GM19455 (cell line): ENCODE measurements around the gene UTS2R.
"Not testable (repeated sequence)": the region's sequence is repeated elsewhere in the genome, so short reads cannot be mapped to it uniquely, and the experiment has no call there.

Experiments used
- ATAC-seq: cut with Tn5 transposase; IDR thresholded peaks from one replicate; pipeline ENCODE4 v1.9.1; 2021; ENCODE audit not compliant: unreplicated experiment

Gene UTS2R

DNA sequence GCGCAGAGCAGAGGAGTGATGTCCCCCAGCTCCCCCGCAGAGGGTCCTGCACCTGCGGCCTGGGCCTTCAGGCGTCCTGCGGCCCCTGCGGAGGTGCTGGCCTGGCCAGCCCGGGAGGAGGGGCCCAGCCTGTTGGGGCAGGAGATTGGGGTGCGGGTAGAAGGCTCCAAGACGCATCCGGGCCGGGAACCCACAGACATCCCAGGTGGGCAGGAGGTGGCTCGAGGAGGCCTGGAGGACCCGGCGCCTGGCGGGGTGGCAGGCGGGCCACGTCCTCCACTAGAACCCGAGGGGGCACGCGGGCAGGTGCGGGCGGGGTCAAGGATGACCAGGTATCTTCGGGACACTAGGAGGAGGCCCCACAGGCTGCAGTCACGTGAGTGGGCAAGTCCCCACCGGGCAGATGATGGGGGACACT lies 37.4 kb upstream of the UTS2R start:
- no peak for ATAC-seq

DNA sequence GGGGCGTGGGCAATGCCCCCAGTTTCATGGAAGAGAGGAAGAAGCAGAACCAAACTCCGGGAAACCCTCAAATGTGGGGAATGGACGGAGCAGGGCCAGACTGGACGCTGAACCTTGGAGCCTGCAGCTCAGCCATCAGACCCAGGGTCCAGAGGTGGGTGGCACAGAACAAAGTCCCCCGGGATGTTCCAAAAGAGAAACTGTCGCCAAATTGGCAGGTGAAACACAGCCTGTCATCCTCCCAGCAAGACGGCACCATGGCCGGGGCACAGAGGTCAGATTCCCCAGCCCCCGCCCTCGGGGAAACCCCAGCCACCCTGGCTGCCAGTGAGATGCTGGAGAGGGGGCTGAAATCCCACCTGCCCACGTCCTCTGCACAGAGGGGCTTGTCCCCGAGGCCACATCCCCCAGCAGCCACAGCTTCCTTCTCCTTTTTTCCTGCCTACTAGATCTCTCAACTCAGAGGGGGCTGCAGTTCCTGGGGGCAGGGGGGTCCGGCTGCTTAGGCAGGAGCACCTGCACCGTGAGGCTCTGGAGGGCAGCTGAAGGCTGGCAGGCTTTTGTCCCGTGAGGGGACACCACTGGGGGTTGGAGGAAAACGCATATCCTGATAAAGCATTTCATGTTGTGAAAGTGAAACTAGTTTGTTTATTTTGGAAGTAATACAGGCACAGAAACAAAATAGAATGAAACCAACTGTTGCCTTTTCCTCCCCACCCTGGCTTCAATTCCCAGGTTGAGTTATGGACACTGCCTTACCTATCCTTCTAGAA lies 36.8 kb upstream of the UTS2R start:
- ATAC-seq = no peak

DNA sequence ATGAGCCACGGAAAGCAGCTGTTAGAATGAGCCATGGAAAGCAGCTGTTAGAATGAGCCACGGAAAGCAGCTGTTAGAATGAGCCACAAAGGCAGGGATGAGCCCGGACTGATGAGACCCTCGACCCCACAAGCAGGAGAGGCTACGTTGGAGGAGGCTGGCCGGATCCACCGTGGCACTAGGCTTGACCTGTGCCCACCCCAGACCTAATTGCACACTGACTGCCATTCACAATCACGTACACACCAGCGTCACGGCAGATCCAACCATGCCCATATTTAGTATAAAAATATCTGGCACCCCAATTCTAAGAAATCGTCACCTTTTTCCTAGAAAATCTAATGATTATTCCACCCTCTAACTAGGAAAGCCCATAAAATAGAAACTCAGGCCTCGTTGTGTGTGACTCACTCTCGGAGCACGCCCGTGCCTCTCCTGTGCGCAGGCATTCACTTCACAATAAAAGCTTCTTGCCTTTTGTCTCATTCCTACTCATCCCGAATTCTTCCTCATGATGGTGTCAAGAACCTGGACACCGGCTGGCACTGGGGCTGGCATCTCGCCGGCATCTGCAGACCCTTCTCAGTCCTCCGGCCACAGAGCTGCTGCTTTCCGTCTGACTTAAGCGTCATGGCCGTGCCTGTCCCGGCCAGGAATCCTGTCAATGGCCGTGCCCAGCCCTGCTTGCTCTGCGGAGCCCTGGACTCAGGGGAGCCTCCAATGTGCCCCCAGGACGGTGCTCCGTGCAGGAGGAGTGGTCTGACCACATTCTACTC lies 32.5 kb upstream of the UTS2R start:
- ATAC-seq = no peak

DNA sequence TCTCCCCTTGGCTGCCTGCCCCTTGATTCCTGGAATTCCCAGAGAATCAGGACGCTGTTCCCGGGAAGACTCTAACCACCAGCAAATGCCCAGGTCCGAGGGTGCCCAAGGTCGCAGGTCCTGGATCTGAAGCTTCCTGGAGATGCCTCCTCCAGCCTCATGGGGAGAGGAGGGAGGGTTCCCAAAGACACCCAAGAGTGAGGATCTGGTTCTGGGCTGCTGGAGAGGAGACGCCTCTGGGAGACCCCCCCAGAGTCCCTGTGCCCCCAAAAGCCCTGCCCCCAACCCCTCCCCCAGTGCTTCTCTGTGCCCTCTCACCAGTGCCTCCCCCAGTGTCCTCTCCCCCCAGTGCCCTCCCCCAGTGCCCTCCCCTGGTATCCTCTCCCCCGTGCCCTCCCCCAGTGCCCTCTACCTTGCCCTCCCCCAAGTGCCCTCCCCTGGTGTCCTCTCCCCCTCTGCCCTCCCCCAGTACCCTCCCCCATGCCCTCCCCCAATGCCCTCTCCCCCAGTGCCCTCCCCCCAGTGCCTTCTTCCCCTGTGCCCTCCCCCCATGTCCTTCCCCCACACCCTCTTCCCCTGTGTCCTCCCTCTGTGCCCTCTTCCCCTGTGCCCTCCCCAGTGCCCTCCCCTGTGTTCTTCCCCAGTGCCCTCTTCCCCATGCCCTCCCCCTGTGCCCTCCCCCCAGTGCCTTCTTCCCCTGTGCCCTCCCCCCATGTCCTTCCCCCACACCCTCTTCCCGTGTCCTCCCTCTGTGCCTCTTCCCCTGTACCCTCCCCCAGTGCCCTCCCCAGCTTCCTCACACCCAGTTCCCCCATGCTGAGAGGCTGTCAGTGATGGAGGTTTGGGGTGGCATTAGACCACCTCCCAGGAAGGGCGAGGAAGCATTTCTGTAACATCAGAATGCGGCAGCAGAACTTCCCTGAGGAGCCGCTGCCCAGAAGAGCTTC lies 31.7 kb upstream of the UTS2R start:
- ATAC-seq = no peak

DNA sequence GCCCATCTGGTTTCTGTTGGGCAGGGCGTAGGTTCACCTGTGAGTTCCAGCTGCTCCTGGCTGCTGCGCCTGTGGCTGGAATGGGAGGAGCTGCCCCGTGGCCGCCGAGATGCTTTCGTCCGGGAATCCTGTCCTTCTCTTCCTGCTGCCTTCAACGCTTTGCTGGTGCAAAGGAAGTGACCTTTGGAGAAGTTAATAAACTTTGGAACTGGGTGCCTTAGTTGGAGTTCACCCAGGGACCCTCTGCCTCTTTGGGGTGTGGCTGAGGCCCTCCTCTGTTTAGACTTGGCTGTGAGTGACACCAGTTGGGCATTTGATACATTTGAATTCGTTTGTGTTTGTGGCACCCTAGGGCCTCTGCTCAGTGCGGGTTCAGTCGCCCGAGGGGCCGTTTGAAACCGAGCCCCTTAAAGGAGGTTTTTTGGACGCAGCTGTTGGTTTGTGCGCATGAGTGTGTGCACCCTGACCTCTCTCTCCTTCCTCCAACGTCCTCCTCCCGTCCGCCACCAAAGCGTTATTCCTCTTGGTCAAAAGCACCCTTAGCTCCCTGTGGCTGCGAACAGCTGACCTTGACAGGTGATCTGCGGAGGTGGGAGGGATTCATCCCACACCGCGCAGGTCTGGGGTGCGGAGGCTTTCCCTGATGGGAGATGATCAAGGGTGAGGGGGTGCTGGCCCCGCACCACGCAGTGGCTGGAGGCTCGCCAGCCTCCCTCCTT lies 29.0 kb upstream of the UTS2R start:
- ATAC-seq = no peak

DNA sequence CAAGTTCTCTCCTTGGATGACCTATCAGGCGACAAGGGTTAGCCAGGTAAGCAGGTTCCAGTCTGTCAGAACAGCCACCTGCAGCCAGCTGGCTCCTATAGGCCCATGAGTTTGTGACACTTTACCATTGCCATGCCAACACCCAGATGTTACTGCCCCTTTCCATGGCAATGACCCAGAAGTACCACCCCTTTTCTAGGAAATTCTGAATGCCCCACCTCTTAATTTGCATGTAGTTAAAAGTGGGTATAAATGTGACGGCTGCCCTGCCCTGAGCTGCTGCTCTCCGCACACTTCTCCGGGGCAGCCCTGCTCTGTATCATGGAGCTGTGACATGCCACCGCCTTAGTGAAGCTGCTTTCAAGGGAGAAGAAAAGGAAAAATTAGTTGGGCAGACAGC lies 28.0 kb upstream of the UTS2R start:
- no peak for ATAC-seq

DNA sequence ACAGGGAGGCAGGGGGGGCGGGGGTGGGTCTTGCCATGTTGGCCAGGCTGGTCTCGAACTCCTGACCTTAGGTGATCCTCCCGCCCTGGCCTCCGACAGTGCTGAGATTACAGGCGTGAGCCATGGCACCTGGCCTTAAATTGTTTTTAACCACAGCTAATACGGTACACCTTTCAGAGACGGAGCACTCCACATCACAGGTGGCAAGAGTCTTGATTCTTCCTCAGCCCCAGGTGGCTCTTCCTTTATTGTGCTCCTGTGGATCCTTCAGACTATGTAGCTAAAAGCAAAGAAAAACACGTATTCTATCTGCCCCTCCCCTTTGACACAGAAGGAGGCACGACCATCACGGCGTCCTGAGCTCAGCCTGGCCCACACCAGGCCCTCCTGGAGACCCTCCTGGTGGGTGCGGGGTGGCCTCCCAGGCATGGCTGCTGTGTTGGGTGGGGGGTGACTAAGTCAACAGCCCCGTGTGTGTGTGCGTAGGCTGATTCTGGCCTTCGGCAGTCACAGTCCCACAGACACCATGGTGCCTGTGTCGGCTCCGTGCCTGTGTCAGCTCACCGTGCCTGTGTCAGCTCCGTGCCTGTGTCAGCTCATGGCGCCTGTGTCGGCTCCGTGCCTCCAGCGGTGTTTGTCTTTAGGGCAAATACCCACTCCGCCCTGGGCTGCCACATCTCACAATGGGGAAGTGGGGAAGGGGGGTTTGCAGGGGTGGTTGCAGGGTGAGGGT lies 27.2 kb upstream of the UTS2R start:
- ATAC-seq = no peak

DNA sequence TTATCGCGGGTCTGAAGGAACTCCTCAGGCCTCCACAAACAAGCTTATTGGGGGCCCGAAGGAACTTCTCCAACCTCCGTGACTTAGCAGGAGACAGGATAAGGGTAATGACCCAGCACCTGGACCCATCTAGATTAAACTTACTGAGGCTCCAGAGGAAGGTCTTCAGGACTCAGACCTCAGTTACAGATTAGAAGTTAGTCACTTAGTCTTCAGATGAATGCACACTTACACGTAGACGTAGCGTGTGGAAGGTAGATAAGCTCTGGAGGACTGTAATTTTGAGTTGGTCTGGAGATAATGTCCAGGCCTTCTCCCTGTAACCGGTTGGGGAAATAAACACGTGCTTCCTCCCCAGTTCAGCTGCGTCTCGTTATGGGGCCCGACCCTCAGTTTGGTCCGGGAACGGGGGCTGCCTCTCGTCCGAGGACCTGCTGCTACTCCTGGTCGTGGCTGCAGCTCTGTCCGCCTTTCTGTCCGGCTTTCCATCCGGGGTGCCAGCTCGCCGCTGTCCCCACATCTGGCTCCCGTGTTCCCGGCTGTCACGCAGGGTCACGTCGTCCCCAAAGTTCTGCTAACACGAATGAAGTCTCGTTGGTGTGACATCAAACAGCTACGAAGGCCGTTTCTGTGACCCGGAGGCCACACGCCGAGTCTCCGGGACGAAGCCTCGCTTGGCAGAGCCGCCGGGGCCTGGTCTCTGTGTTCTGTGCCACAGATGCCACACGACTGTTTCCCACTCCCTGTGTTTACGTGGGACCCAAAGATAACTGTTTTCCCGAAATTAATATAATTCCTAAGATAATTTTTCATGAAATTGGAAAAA lies 26.2 kb upstream of the UTS2R start:
- no peak for ATAC-seq

DNA sequence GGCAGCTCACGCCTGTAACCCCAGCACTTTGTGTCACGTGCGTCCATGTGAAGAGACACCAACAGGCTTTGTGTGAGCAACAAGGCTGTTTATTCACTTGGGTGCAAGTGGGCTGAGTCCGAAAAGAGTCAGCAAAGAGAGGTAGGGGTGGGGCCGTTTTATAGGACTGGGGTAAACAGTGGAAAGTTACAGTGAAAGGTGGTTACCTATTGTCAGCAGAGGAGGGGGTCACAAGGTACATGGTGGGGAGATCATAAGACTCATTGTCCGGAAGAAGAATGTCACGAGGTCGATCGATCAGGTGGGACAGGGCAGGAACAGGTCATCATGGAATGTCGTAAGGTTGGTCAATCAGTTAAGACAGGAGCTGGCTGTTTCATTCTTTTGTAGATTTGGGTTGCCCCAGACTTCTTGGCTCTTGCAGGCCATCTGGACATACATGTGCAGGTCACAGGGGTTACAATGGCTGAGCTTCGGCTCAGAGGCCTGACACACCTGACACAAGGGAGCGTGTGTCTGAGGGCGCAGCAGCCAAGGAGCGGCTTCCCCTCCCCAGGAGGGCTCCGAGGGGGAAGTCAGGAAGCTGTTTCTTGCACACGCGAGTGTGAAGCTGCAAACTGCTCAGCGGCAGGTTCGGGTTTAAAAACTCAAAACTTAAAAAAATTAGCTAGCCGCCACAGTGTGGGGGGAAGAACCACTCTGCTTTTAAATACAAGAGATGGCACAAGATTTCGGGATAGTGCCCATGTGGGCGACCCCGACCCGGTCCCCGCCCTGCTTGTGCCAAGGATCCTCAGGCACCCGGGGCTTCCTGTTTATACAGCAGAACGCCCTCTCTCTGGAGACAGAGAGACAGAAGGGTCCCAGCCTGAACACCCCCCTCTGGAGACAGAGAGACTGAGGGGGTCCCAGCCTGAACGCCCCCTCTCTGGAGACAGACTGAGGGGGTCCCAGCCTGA lies 24.9 kb upstream of the UTS2R start:
- no peak for ATAC-seq

DNA sequence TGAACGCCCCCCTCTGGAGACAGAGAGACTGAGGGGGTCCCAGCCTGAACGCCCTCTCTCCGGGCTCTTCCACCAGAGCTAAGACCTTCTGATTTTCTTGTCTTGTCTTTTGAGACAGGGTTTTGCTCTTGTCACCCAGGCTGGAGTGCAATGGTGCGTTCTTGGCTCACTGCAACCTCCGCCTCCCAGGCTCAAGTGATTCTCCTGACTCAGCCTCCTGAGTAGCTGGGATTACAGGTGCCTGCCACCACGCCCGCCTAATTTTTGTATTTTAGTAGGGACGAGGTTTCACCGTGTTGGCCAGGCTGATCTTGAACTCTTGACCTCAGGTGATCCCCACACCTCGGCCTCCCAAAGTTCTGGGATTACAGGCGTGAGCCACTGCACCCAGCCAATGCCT lies 23.6 kb upstream of the UTS2R start:
- not testable (repeated sequence) for ATAC-seq

DNA sequence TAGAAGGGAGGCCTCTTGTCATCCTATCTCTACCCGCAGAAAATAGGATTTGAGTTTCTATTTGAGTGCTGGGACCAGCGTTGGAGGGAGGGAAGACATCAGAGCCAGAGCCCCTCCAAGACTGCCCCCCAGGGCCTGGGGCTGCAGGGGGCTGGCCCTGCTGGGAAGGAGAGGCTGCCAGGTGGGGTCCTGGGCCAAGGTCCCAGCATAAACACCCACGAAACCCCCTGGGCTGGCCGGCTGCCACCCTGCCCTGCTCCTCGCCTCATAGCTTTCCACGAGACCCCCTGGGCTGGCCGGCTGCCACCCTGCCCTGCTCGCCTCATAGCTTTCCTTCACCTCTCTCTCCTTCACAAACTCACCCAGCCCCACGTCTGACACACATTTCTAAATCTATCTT lies 23.1 kb upstream of the UTS2R start:
- ATAC-seq = no peak

DNA sequence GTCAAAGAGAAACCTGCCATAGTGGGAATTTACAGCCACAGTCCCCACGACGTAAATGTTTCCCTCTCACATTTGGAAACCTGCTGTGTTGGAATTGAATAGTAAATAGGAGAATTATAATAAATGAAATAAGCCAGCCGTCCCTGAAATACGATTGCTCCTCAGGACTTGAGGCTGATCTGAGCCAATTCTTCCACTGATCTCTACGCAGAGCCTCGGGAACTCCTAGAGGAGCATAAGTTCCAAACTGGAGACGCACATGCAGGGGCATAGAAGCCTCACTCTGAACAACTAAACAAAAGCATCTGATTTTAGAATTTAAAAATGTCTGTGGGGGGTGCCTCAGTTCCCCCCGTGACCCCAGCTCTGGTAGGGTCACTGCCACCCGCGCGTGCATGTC lies 22.7 kb upstream of the UTS2R start:
- no peak for ATAC-seq

DNA sequence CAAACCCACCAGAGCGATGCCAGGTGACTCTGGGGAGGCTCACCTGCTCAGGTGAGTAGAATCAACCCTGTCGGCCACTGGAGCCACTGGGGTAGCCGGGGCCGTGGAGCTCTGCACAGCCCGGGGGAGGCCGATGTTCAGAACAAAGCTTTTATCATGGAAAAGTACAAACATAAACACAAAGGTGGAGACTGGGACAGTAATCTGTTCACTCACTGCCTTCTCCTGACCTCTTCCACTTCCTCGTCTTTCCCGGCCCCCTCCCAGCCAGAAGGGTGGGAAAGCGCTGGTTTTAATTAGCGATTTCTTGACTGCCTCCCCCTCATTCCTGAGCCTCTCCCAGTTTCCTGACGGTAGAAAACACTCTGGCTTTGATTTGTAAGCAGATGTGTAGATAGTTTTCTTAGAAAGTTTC lies 22.3 kb upstream of the UTS2R start:
- ATAC-seq = no peak

DNA sequence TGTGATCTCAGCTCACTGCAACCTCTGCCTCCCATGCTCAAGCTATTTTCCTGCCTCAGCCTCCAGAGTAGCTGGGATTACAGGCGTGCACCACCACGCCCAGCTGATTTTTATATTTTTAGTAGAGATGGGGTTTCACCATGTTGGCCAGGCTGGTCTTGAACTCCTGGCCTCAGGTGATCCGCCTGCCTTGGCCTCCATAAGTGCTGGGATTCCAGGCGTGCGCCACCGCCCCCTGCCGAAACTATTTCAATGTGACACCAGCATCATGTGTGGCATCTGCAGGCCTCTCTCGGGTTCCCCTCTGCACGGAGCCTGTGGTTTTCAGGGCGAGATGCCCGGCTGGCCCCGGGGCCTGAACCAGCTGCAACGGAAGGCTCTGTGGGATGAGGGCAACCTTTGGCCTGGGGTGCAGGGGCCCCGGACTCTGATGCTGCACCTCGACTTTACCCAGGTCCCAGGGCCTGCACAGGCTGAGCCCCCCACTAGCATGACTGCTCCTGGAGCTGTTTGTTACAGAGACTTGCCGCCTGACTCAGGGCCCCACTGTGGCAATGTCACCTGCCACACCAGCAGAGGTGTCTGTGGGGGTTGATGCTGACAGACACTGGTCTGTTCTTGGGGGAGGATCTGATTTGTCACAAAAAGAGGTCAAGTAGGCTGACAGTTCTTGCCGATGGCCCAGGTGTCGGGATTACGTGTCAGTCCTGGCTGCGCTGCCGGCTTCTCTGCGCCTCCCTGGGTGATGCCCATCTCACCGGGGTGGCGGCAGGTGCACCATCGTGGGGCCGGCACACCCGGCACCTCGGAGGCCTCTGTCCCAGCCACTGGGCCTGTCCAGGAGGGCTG lies 21.2 kb upstream of the UTS2R start:
- ATAC-seq = no peak

DNA sequence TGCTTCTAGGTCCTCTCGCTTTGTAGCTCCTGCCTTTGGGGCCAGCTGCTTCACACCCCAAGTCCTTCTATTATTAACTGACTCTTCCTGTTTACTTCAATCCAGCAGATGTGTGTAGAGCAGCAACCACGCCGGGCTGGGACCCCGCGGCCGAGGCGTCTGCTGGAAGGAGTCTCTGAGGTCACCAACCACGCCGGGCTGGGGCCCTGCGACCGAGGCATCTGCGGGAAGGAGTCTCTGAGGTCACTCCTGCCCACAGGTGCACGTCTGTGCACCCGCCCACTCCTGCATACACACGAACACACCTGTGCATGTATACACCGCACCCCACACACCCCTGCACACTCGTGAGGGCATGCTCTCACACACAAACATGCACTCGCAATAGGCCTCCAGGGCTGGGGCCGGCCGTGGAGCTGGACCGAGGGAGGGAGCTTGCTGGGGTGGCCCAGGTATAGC lies 20.3 kb upstream of the UTS2R start:
- ATAC-seq = no peak

DNA sequence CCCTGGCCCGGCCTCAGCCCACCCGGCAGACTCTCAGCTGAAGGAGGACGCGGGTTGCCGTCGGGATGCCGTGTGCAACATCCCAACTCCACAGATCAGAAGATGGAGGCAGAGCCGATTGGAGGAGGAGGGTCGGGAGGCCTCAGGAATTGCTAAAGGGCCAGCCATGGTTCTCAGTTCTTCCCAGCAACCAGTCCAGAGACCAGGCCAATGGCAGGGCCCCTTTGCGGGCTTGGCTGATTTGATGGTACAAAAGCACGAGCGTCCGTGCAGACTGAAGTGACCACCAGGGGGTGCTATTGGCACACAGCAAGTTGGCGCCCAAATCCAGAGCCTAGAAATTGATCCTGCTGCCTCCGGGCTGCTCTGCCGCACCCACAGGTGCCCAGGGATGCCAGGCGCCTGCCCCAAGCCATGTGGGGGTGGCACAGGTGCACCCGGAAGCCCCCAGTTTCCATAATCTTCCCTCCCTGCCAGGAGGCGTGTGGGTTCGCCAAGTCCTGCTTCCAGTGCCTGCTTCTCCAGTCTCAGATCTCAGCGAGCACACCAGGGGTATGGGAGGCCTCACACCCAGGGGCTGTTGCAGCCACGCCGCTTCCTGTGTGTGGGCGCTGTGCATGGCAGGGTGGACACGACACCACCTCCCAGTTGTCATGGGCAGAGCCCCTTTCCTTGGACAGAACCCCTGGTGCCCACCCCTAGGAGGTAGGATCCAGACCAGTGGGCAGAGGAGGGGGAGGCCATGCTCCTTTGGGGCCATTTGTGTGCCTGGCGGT lies 19.7 kb upstream of the UTS2R start:
- ATAC-seq = no peak
